ENCODE results near the gene MELTF.
"Not testable (repeated sequence)": the region's sequence is repeated elsewhere in the genome, so short reads cannot be mapped to it uniquely, and the experiment has no call there.

Gene MELTF

GRCh38 chr3:197038679-197039462, 9.3 kb upstream of the MELTF start:
- Histone ChIP-seq H3K9me3 (ENCODE audit: control insufficient read depth in 1 of 2, low read length in 2 of 2) (no peaks in the 10 kb centered on the region), H3K27ac (ENCODE audit: low read depth, low read length) (no peak overlapping the region), H3K4me1 (ENCODE audit: control insufficient read depth in 1 of 2, insufficient read depth in 2 of 2, low read length in 2 of 2) (no peaks in the 10 kb centered on the region), H3K27me3 (ENCODE audit: control insufficient read depth in 1 of 2, insufficient read depth in 2 of 2, low read length in 2 of 2) (peaks cover 3 to 6% of the 10 kb centered on the region in 2 donors), H3K36me3 (ENCODE audit: control insufficient read depth in 1 of 2, insufficient read depth in 2 of 2, low read length in 2 of 2) (peaks cover 4 to 7% of the 10 kb centered on the region in 2 donors), H3K9ac (ENCODE audit: low read depth in 1 of 2, low read length in 2 of 2) (no peak overlapping the region), H3K4me3 (ENCODE audit: low read depth in 1 of 2, low read length in 2 of 2) (no peak overlapping the region)

GRCh38 chr3:197035577-197035976, 6.0 kb upstream of the MELTF start:
- Histone ChIP-seq H3K27ac (ENCODE audit: low read depth, low read length) (no peak overlapping the region), H3K4me3 (ENCODE audit: low read depth in 1 of 2, low read length in 2 of 2) (no peak overlapping the region), H3K36me3 (ENCODE audit: control insufficient read depth in 1 of 2, insufficient read depth in 2 of 2, low read length in 2 of 2) (peaks cover 2% of the 10 kb centered on the region in 2 donors), H3K9ac (ENCODE audit: low read depth in 1 of 2, low read length in 2 of 2) (no peak overlapping the region), H3K4me1 (ENCODE audit: control insufficient read depth in 1 of 2, insufficient read depth in 2 of 2, low read length in 2 of 2) (peaks cover 5 to 14% of the 10 kb centered on the region in 2 donors), H3K27me3 (ENCODE audit: control insufficient read depth in 1 of 2, insufficient read depth in 2 of 2, low read length in 2 of 2) (peaks cover 3 to 6% of the 10 kb centered on the region in 2 donors), H3K9me3 (ENCODE audit: control insufficient read depth in 1 of 2, low read length in 2 of 2) (no peaks in the 10 kb centered on the region)

GRCh38 chr3:197034778-197035177, 5.2 kb upstream of the MELTF start:
- not testable (repeated sequence) for H3K36me3 ChIP-seq (ENCODE audit: control insufficient read depth in 1 of 2, insufficient read depth in 2 of 2, low read length in 2 of 2); H3K4me3 ChIP-seq (ENCODE audit: low read depth in 1 of 2, low read length in 2 of 2); H3K27ac ChIP-seq (ENCODE audit: low read depth, low read length); H3K27me3 ChIP-seq (ENCODE audit: control insufficient read depth in 1 of 2, insufficient read depth in 2 of 2, low read length in 2 of 2); H3K9ac ChIP-seq (ENCODE audit: low read depth in 1 of 2, low read length in 2 of 2); H3K9me3 ChIP-seq (ENCODE audit: control insufficient read depth in 1 of 2, low read length in 2 of 2)
- peaks cover 7 to 14% of the 10 kb centered on the region in 2 donors for H3K4me1 ChIP-seq (ENCODE audit: control insufficient read depth in 1 of 2, insufficient read depth in 2 of 2, low read length in 2 of 2)

GRCh38 chr3:197033764-197034163, 4.1 kb upstream of the MELTF start:
- not testable (repeated sequence) for H3K36me3 ChIP-seq (ENCODE audit: control insufficient read depth in 1 of 2, insufficient read depth in 2 of 2, low read length in 2 of 2); H3K9ac ChIP-seq (ENCODE audit: low read depth in 1 of 2, low read length in 2 of 2); H3K27me3 ChIP-seq (ENCODE audit: control insufficient read depth in 1 of 2, insufficient read depth in 2 of 2, low read length in 2 of 2); H3K4me3 ChIP-seq (ENCODE audit: low read depth in 1 of 2, low read length in 2 of 2); H3K27ac ChIP-seq (ENCODE audit: low read depth, low read length); H3K9me3 ChIP-seq (ENCODE audit: control insufficient read depth in 1 of 2, low read length in 2 of 2)
- peaks cover 13 to 14% of the 10 kb centered on the region in 2 donors for H3K4me1 ChIP-seq (ENCODE audit: control insufficient read depth in 1 of 2, insufficient read depth in 2 of 2, low read length in 2 of 2)

- Histone ChIP-seq H3K36me3 (ENCODE audit: control insufficient read depth in 1 of 2, insufficient read depth in 2 of 2, low read length in 2 of 2) (no peaks in the 10 kb centered on the region), H3K4me1 (ENCODE audit: control insufficient read depth in 1 of 2, insufficient read depth in 2 of 2, low read length in 2 of 2) (peaks cover 14 to 17% of the 10 kb centered on the region in 2 donors), H3K27me3 (ENCODE audit: control insufficient read depth in 1 of 2, insufficient read depth in 2 of 2, low read length in 2 of 2) (peaks cover 1 to 6% of the 10 kb centered on the region in 2 donors), H3K4me3 (ENCODE audit: low read depth in 1 of 2, low read length in 2 of 2) (no peak overlapping the region), H3K27ac (ENCODE audit: low read depth, low read length) (no peak overlapping the region), H3K9me3 (ENCODE audit: control insufficient read depth in 1 of 2, low read length in 2 of 2) (no peaks in the 10 kb centered on the region), H3K9ac (ENCODE audit: low read depth in 1 of 2, low read length in 2 of 2) (no peak overlapping the region)
Observed at GRCh38 chr3:197031315-197032285, 2.0 kb upstream of the MELTF start.

- H3K27me3 ChIP-seq (ENCODE audit: control insufficient read depth in 1 of 2, insufficient read depth in 2 of 2, low read length in 2 of 2) = peaks cover 0 to under 1% of the 10 kb centered on the region in 2 donors
- H3K9ac ChIP-seq (ENCODE audit: low read depth in 1 of 2, low read length in 2 of 2) = no peak overlapping the region
- H3K27ac ChIP-seq (ENCODE audit: low read depth, low read length) = no peak overlapping the region
- peaks cover 14 to 17% of the 10 kb centered on the region in 2 donors for H3K4me1 ChIP-seq (ENCODE audit: control insufficient read depth in 1 of 2, insufficient read depth in 2 of 2, low read length in 2 of 2)
- no peaks in the 10 kb centered on the region for H3K36me3 ChIP-seq (ENCODE audit: control insufficient read depth in 1 of 2, insufficient read depth in 2 of 2, low read length in 2 of 2)
- no peak overlapping the region for H3K4me3 ChIP-seq (ENCODE audit: low read depth in 1 of 2, low read length in 2 of 2)
- no peaks in the 10 kb centered on the region for H3K9me3 ChIP-seq (ENCODE audit: control insufficient read depth in 1 of 2, low read length in 2 of 2)
Observed at GRCh38 chr3:197030379-197031314, 1.0 kb upstream of the MELTF start.

- Histone ChIP-seq H3K36me3 (ENCODE audit: control insufficient read depth in 1 of 2, insufficient read depth in 2 of 2, low read length in 2 of 2) (no peaks in the 10 kb centered on the region), H3K9ac (ENCODE audit: low read depth in 1 of 2, low read length in 2 of 2) (no peak overlapping the region), H3K4me3 (ENCODE audit: low read depth in 1 of 2, low read length in 2 of 2) (peak overlapping the region; percentile 55 to 62), H3K27ac (ENCODE audit: low read depth, low read length) (no peak overlapping the region), H3K9me3 (ENCODE audit: control insufficient read depth in 1 of 2, low read length in 2 of 2) (no peaks in the 10 kb centered on the region), H3K4me1 (ENCODE audit: control insufficient read depth in 1 of 2, insufficient read depth in 2 of 2, low read length in 2 of 2) (peaks cover 14 to 17% of the 10 kb centered on the region in 2 donors), H3K27me3 (ENCODE audit: control insufficient read depth in 1 of 2, insufficient read depth in 2 of 2, low read length in 2 of 2) (no peaks in the 10 kb centered on the region)
Observed at GRCh38 chr3:197028728-197029510, 698 bp downstream of the MELTF start.

GRCh38 chr3:197027896-197028727, 1.5 kb downstream of the MELTF start:
- Histone ChIP-seq H3K9ac (ENCODE audit: low read depth in 1 of 2, low read length in 2 of 2) (no peak overlapping the region), H3K4me3 (ENCODE audit: low read depth in 1 of 2, low read length in 2 of 2) (peak overlapping the region; percentile 55 to 62), H3K4me1 (ENCODE audit: control insufficient read depth in 1 of 2, insufficient read depth in 2 of 2, low read length in 2 of 2) (peaks cover 14 to 17% of the 10 kb centered on the region in 2 donors), H3K36me3 (ENCODE audit: control insufficient read depth in 1 of 2, insufficient read depth in 2 of 2, low read length in 2 of 2) (no peaks in the 10 kb centered on the region), H3K27me3 (ENCODE audit: control insufficient read depth in 1 of 2, insufficient read depth in 2 of 2, low read length in 2 of 2) (no peaks in the 10 kb centered on the region), H3K9me3 (ENCODE audit: control insufficient read depth in 1 of 2, low read length in 2 of 2) (no peaks in the 10 kb centered on the region), H3K27ac (ENCODE audit: low read depth, low read length) (no peak overlapping the region)

All from duodenal mucosa (tissue), 2 donors.